Measurements from ENCODE around the gene RCOR1. TPM values are rescaled to one million over a fixed set of nuclear protein-coding genes. Genes with fewer than 3 reads are reported as not detected.
"Not testable (repeated sequence)": the region's sequence is repeated elsewhere in the genome, so short reads cannot be mapped to it uniquely, and the experiment has no call there.

Gene RCOR1
- total and polyA plus RNA-seq, 12 donors = 3.1 to 16.9 (median 12.5) TPM

DNA sequence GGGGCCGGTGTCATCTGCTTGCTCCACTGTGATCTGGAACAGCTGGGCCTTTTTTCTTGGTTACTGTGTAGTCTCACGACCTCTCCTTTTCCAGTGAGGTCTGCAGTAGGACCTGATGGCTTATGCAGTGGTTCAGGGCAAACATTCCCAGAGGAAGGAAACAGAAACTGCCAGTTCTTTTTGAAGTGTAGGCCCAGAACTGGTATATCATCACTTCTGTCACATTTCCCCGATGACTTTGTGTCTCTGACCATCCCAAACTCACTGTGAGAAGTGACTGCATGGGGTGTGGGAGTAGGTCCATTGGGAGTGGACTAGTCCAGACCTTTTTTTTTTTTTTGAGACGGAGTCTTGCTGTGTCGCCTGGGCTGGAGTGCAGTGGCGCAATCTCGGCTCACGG is 38.4 kb downstream of the RCOR1 start:
- no peaks in the 10 kb centered on the region for H3K27me3 ChIP-seq
- H3K4me1 ChIP-seq = peaks cover 0 to 53% (median 20%) of the 10 kb centered on the region in 9 donors
- H3K36me3 ChIP-seq = peaks cover 0 to 2% (median 0%) of the 10 kb centered on the region in 9 donors
- H3K9me3 ChIP-seq = no peaks in the 10 kb centered on the region
- WGBS, 2 donors = 79 to 82% methylated on average over 8 of the region's 8 CpGs
- H3K27ac ChIP-seq = no peak overlapping the region
- TF ChIP-seq, protein P1, sequence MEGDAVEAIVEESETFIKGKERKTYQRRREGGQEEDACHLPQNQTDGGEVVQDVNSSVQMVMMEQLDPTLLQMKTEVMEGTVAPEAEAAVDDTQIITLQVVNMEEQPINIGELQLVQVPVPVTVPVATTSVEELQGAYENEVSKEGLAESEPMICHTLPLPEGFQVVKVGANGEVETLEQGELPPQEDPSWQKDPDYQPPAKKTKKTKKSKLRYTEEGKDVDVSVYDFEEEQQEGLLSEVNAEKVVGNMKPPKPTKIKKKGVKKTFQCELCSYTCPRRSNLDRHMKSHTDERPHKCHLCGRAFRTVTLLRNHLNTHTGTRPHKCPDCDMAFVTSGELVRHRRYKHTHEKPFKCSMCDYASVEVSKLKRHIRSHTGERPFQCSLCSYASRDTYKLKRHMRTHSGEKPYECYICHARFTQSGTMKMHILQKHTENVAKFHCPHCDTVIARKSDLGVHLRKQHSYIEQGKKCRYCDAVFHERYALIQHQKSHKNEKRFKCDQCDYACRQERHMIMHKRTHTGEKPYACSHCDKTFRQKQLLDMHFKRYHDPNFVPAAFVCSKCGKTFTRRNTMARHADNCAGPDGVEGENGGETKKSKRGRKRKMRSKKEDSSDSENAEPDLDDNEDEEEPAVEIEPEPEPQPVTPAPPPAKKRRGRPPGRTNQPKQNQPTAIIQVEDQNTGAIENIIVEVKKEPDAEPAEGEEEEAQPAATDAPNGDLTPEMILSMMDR (IDR thresholded peaks at IDR 0.05) = no peak
- no peak for DNase-seq
- intact Hi-C loops (cut with DNase I) = no loop called here
- ATAC-seq = no peak
- H3K4me3 ChIP-seq = no peak overlapping the region

DNA sequence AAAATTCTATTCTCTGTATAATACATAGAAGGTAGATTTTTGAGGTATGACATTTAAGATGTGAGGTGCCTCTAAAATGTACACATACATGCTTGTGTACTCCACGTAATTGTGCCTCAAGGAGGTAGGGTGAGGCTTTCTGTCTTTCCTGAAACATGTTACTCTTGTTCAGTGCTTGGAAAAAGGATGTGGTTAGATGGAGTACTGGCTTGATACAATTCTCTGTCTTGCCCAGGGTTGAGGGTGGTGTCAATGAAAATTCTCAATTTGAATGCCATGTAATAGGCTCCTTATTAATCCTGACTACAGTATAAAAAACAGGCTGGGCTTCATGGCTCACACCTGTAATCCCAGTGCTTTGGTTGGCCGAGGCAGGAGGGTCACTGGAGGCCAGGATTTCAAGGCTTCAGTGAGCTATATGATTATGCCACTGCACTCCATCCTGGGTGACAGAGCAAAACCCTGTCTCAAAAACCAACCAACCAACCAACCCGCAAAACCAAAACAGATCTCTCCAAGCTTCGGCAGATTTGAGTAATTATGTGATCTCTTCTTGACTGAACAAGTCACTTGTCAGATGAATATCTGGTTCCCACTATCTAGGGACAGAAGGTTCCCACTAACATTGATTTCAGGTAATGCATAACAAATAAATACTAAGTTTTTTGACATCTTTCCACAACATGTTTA is 41.6 kb downstream of the RCOR1 start:
- TF ChIP-seq, protein P1 (IDR thresholded peaks at IDR 0.05) = no peak
- intact Hi-C loops (cut with DNase I) = no loop called here
- peaks cover 0 to 24% (median 15%) of the 10 kb centered on the region in 9 donors for H3K4me1 ChIP-seq
- H3K27ac ChIP-seq = no peak overlapping the region
- no peaks in the 10 kb centered on the region for H3K9me3 ChIP-seq
- DNase-seq (no peak), ATAC-seq (no peak)
- WGBS, 2 donors = 67 to 83% methylated on average over 4 of the region's 4 CpGs
- no peaks in the 10 kb centered on the region for H3K36me3 ChIP-seq
- H3K4me3 ChIP-seq = no peak overlapping the region
- H3K27me3 ChIP-seq = no peaks in the 10 kb centered on the region

DNA sequence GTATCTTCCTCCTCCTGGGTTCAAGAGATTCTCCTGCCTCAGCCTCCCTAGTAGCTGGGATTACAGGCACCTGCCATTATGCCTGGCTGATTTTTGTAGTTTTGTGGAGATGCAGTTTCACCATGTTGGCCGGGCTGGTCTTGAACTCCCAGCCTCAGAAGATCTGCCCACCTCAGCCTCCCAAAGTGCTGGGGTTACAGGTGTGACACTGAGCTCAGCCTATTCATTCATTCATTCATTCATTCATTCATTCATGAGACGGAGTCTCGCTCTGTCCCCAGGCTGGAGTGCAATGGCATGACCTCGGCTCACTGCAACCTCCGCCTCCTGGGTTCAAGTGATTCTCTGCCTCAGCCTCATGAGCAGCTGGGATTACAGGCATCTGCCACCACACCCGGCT is 47.2 kb downstream of the RCOR1 start:
- H3K4me3 ChIP-seq; intact Hi-C loops (cut with DNase I); H3K27me3 ChIP-seq; H3K9me3 ChIP-seq; DNase-seq; H3K27ac ChIP-seq; H3K36me3 ChIP-seq; ATAC-seq: not testable (repeated sequence)
- peaks cover 0 to 26% (median 0%) of the 10 kb centered on the region in 9 donors for H3K4me1 ChIP-seq
- 96 to 98% methylated on average over 6 of the region's 6 CpGs for WGBS, 2 donors

DNA sequence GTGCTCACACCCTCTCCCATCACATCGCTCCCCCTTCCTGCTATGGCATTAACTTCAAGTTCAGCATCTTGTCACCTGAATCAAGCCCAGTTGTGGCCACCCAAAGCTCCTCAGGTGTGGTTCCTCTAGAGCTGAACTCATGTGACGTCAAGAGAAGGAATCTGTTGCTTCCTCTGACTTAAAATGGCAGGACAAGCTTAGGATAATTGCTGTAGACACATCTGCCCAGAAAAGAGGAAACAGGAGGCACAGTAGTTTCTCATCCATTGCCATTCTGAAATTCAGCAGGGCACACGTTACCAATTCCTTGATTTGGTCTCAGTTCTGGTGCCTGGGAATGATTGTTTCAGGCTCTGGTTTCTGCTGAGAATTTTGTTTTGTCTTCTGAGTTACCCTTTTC is 52.1 kb downstream of the RCOR1 start:
- no peak for ATAC-seq
- intact Hi-C loops (cut with DNase I) = no loop called here
- 87 to 90% methylated on average over 3 of the region's 3 CpGs for WGBS, 2 donors

More for the DNA sequence above, 52.1 kb downstream of the RCOR1 start:
- TF ChIP-seq, protein P1 (IDR thresholded peaks at IDR 0.05) = no peak
- no peaks in the 10 kb centered on the region for H3K36me3 ChIP-seq
- peaks cover 0 to 47% (median 15%) of the 10 kb centered on the region in 9 donors for H3K4me1 ChIP-seq
- no peaks in the 10 kb centered on the region for H3K9me3 ChIP-seq
- no peaks in the 10 kb centered on the region for H3K27me3 ChIP-seq
- DNase-seq = no peak
- no peak overlapping the region for H3K4me3 ChIP-seq
- peak overlapping the region in 3 of 10 donors; percentile 20 to 72 (median 33) for H3K27ac ChIP-seq

Measured in heart right ventricle (tissue), 16 donors.